K562 treated with DMSO at 1 percent for 24 hours (cell line): ENCODE measurements around the gene RAPGEF5. TPM values are rescaled to one million over a fixed set of nuclear protein-coding genes. Genes with fewer than 3 reads are reported as not detected.

Experiments used
- total RNA-seq: library from RNA; unstranded; fragments of 300-600 nt; gene quantifications from 2 replicates; pipeline ENCODE4 v1.2.3, GENCODE V29; 2022; ENCODE audit warnings: low read depth; ENCODE audit not compliant: insufficient read depth

Gene RAPGEF5, protein sequence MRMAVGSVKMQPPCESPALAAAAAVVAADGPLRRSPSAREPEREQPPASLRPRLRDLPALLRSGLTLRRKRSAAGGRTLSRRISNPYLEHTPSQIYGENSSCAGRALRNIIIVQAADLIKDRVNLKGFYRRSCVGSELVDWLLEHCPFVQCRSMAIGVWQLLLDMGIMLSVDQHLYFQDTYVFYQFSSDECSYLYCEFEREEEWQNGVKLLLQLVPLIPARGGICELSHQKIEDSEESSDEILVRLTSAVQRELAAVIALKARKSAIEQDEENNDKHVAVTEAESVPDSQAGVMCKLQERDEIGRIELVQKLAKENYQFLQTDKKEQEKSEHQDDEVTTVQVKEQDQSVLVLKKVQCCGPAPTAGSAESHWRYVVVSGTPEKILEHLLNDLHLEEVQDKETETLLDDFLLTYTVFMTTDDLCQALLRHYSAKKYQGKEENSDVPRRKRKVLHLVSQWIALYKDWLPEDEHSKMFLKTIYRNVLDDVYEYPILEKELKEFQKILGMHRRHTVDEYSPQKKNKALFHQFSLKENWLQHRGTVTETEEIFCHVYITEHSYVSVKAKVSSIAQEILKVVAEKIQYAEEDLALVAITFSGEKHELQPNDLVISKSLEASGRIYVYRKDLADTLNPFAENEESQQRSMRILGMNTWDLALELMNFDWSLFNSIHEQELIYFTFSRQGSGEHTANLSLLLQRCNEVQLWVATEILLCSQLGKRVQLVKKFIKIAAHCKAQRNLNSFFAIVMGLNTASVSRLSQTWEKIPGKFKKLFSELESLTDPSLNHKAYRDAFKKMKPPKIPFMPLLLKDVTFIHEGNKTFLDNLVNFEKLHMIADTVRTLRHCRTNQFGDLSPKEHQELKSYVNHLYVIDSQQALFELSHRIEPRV
- total RNA-seq: 0.22 and 0.64 TPM in 2 replicates

DNA sequence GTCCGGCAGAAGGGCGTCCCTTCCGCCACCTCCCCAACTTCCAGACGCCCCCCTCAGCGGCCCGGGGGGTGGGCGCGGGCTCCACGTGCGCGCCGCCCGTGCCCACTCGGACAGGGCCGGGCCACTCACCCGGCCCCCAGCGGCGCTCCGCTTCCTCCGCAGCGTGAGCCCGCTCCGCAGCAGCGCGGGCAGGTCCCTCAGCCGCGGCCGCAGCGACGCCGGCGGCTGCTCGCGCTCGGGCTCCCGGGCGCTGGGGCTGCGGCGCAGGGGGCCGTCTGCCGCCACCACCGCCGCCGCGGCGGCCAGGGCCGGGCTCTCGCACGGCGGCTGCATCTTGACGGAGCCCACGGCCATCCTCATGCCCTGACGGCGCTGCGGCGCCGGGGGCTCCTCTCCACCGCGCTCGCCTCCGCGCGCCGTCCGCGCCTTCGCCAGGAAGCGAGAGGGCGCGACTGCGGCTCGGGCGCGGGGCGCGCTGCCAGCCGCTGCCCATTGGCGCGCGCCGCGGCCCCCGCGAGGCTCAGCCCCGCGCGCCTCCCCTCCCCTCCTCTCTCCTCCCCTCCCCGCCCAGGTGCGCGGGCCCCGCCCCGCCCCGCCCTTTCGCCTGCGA, at the start of gene RAPGEF5:
Gene RAPGEF5 (minus strand): TSS at position 454 of the 610 bp plus-strand sequence. CDS start 94 bp downstream, at position 360.

Other genes starting within 250 kb of the RAPGEF5 start
- 11.1 and 15.2 TPM in 2 replicates for gene STEAP1B, start 143.0 kb upstream of the RAPGEF5 start, total RNA-seq